ENCODE data around the gene ELFN1. TPM values are rescaled to one million over a fixed set of nuclear protein-coding genes. Genes with fewer than 3 reads are reported as not detected.

Gene ELFN1
- total RNA-seq, 1 donor from 2014 or later: 12.3 TPM

DNA sequence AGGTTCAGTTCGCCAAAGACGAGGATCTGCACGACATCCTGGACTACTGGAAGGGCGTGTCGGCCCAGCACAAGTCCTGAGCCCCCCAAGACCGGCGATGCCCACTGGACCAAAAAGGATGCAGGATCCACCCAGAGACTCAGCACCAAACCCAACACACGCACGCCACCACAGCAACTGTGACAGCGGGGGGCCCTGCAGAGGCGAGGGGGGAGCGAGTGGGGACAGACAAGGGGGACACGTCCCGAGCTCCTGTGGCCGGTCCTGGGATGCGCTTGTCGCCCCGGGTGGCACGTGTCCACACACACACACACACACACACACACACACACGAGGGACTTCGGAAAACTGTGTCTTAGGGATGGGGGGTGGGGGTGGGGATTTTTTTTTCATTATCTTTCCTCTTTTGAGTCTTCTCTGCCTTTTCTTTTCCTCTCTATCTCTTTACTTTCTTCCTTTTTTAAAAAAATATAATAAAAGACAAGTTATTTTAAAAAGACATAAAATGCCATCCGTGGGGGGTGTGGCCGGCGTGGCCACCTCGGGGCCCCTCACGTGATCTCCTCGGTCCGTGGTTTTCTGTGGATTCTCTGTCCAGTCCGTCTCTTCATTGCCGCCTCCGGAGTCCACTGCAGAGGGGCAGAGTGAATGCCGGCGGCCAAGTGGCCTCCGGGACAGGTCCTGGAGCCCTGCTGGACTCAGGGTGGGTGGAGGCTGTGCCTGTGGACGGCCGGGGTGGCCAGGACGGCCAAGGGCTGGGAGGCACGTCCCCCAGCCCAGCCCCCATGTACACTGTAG is 77.1 kb downstream of the ELFN1 start:
- no peak overlapping the region for H3K4me3 Mint-ChIP-seq (ENCODE audit: low read depth)
- no peaks in the 10 kb centered on the region for H3K9me3 Mint-ChIP-seq (ENCODE audit: low read depth)
- H3K4me1 Mint-ChIP-seq (ENCODE audit: low read depth): no peaks in the 10 kb centered on the region
- H3K27me3 Mint-ChIP-seq: no peaks in the 10 kb centered on the region
- H3K27ac Mint-ChIP-seq: no peak overlapping the region
- H3K36me3 Mint-ChIP-seq (ENCODE audit: insufficient read depth): peaks cover 8% of the 10 kb centered on the region
- TF ChIP-seq, protein P1, sequence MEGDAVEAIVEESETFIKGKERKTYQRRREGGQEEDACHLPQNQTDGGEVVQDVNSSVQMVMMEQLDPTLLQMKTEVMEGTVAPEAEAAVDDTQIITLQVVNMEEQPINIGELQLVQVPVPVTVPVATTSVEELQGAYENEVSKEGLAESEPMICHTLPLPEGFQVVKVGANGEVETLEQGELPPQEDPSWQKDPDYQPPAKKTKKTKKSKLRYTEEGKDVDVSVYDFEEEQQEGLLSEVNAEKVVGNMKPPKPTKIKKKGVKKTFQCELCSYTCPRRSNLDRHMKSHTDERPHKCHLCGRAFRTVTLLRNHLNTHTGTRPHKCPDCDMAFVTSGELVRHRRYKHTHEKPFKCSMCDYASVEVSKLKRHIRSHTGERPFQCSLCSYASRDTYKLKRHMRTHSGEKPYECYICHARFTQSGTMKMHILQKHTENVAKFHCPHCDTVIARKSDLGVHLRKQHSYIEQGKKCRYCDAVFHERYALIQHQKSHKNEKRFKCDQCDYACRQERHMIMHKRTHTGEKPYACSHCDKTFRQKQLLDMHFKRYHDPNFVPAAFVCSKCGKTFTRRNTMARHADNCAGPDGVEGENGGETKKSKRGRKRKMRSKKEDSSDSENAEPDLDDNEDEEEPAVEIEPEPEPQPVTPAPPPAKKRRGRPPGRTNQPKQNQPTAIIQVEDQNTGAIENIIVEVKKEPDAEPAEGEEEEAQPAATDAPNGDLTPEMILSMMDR (IDR thresholded peaks at IDR 0.05; ENCODE audit: unreplicated experiment): no peak
- no peak for DNase-seq (ENCODE audit: low spot score, unreplicated experiment)

DNA sequence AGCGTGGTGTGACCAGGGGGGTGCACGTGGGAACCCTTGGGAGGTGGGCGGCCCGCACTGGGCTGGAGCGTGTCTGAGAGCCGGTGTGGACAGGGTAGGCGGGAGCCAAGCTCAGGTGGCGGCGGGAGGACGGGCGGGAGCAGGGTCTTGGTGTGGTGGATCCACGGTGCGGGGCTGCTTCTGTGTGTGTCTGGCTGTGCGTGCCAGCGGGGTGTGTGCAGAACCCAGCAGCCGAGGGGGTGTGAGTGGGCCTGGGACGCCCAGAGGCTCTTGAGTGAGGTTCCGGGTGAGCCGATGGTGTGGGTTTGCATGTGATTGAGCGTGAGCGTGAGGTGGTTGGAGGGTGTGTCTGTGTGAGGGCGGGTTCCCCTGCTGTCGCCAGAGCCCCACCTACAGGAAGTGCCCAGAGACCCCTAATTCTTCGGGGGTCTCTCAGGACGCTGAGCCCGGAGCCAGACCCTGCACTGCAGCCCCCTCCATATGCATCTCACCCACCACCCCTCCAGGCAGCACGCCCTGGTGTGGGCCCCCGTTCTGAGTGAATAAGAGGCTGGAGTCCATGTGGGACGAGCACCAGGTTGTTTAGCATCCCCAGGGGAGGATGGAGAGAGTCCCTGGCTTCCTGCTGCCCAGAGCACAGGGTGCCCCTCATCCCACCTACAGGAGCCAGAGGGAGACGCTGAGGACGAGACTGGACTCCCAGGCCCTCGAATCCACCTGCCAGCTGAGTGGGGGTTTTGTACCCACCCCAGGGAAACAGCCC is 78.2 kb downstream of the ELFN1 start:
- TF ChIP-seq, protein P1 (IDR thresholded peaks at IDR 0.05; ENCODE audit: unreplicated experiment): no peak
- no peak for DNase-seq (ENCODE audit: low spot score, unreplicated experiment)
- Mint-ChIP-seq H3K36me3 (ENCODE audit: insufficient read depth) (peaks cover 8% of the 10 kb centered on the region), H3K27ac (peak overlapping the region; percentile 59), H3K9me3 (ENCODE audit: low read depth) (no peaks in the 10 kb centered on the region), H3K4me3 (ENCODE audit: low read depth) (no peak overlapping the region), H3K4me1 (ENCODE audit: low read depth) (no peaks in the 10 kb centered on the region), H3K27me3 (peaks cover 4% of the 10 kb centered on the region)

DNA sequence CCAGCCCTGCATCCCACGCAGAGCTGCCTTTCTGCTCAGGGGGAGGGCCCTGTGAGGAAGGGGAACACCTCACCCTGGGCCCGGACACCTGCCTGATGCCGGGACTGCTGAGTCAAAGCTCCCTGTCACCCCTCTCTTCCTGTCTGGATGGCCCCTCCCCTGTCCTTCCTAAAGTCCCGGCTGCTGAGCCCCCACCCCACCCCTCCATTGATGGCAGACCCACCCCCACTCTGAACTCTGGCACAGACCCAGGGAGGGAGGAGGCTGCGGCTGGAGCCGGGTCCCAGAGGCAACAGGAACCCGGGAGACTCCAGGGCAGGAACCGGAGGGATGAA is 78.7 kb downstream of the ELFN1 start:
- DNase-seq (ENCODE audit: low spot score, unreplicated experiment): no peak
- Mint-ChIP-seq H3K4me1 (ENCODE audit: low read depth) (no peaks in the 10 kb centered on the region), H3K27ac (no peak overlapping the region), H3K9me3 (ENCODE audit: low read depth) (no peaks in the 10 kb centered on the region), H3K36me3 (ENCODE audit: insufficient read depth) (peaks cover 8% of the 10 kb centered on the region), H3K4me3 (ENCODE audit: low read depth) (no peak overlapping the region), H3K27me3 (peaks cover 4% of the 10 kb centered on the region)
- TF ChIP-seq, protein P1 (IDR thresholded peaks at IDR 0.05; ENCODE audit: unreplicated experiment): no peak

DNA sequence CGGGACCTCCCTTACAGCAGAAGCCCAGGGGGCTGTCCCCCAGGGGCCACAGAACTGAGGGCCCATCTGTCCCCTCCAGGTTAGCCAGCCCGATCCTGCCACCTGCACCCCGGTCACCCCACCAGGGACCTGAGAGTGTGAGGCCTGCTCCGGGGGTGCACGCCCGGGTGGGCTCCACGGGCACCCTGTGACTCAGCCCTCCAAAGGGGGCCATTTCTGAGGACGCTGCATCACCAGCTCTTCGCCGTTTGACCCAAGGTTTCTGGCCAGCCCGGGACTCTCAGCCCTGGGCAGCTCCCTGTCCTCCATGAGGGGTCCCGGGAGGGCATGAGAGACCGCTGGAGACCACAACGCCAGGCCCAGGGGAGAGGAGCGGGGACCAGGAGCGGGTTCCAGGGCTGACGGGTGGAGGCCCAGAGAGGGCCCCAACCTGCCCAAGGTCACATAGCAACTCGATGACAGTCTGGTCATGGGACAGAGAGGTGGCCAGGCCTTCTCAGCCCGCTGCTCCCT is 79.3 kb downstream of the ELFN1 start:
- peaks cover 6% of the 10 kb centered on the region for H3K36me3 Mint-ChIP-seq (ENCODE audit: insufficient read depth)
- no peaks in the 10 kb centered on the region for H3K9me3 Mint-ChIP-seq (ENCODE audit: low read depth)
- no peak overlapping the region for H3K27ac Mint-ChIP-seq
- H3K27me3 Mint-ChIP-seq: peaks cover 5% of the 10 kb centered on the region
- no peaks in the 10 kb centered on the region for H3K4me1 Mint-ChIP-seq (ENCODE audit: low read depth)
- no peak overlapping the region for H3K4me3 Mint-ChIP-seq (ENCODE audit: low read depth)
- TF ChIP-seq, protein P1 (IDR thresholded peaks at IDR 0.05; ENCODE audit: unreplicated experiment): no peak
- no peak for DNase-seq (ENCODE audit: low spot score, unreplicated experiment)

DNA sequence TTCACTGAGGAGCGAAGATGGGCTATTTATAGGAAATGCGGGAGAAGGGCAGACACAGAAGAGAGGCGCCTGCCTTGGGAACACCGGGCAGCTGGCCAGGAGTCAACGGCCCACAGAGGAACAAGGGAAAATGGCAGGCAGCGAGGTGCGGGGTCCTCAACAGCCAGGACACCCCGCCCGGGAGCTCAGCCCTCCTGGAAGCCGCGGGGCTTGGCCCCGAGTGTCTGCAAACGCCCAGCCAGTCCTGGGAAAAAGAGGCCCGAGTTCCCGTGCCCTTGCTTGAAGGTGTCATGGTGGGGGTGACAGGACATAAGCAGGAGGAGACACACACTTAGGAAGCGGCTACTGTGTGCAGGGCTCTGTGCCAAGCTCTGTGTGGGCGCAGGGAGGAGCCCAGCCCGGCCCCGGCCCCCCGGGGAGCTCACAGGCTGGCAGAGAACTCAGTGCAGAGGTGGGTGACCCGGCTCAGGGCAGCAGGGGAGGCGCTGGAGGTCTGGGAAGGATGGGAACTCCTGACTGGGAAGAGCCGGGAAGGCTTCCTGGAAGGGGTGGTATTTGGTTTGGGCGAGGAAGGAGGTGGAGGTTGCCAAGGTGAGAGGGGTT is 79.9 kb downstream of the ELFN1 start:
- H3K9me3 Mint-ChIP-seq (ENCODE audit: low read depth): no peaks in the 10 kb centered on the region
- TF ChIP-seq, protein P1 (IDR thresholded peaks at IDR 0.05; ENCODE audit: unreplicated experiment): no peak
- peaks cover 9% of the 10 kb centered on the region for H3K27me3 Mint-ChIP-seq
- no peak overlapping the region for H3K27ac Mint-ChIP-seq
- DNase-seq (ENCODE audit: low spot score, unreplicated experiment): no peak
- H3K4me3 Mint-ChIP-seq (ENCODE audit: low read depth): no peak overlapping the region
- no peaks in the 10 kb centered on the region for H3K4me1 Mint-ChIP-seq (ENCODE audit: low read depth)
- peaks cover 4% of the 10 kb centered on the region for H3K36me3 Mint-ChIP-seq (ENCODE audit: insufficient read depth)

Measured in progenitor cell of endocrine pancreas (in vitro differentiated cells).